Amniotic epithelial cell (primary cell): ENCODE results near the gene BAX.

Experiments
- DNase-seq: peaks from one replicate; pipeline ENCODE4 v3.0.0-alpha.2; 2010; ENCODE audit warnings: low read depth

The BAX gene

GRCh38 chr19:48933382-48933932, 21.2 kb upstream of the BAX start, which contains the start of gene DHDH:
DHDH (plus strand) TSS chr19:48933699; CDS start chr19:48933722, 23 bp downstream.
- peak; percentile 45 for DNase-seq

- no peak for DNase-seq
These were observed 19.8 kb upstream of the BAX start for GRCh38 chr19:48934837-48935236.

- DNase-seq = no peak
These were observed 18.8 kb upstream of the BAX start for GRCh38 chr19:48935864-48936263.

- no peak for DNase-seq
These were observed 16.4 kb upstream of the BAX start for GRCh38 chr19:48938256-48938655.

- DNase-seq = no peak
These were observed 13.8 kb upstream of the BAX start for GRCh38 chr19:48940902-48941301.

DNA sequence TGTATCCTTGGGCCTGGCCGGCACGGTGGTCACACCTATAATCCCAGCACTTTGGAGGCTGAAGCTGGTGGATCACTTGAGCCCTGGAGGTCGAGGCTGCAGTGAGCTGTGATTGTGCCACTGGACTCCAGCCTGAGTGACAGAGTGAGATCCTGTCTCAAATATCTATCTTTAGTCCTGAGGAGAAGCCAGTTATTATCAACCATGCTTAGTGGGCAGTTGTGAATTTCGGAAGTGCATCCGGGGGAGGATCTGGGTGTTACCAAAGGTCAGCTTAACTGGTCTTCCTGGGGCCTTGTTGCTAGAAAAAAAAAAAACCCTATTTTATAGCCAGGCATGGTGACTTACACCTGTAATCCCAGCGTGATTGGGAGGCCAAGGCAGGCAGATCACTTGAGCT, 11.6 kb upstream of the BAX start:
- no peak for DNase-seq

DNA sequence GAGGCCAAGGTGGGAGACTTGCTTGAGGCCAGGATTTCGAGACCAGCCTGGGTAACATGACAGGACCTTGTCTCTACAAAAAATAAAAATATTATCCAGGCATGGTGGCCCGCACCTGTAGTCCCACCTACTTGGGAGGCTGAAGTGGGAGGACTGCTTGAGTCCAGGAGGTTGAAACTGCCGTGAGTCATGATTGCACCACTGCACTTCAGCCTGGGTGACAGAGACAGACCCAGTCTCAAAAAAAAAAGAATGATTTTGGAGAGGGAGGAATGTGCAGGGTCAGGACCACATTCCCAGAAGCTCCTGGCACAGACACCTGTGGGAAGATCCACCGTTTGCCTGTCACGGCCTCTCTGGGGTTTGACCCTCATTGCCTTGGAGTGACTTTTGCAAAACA, 9.3 kb upstream of the BAX start:
- no peak for DNase-seq

DNA sequence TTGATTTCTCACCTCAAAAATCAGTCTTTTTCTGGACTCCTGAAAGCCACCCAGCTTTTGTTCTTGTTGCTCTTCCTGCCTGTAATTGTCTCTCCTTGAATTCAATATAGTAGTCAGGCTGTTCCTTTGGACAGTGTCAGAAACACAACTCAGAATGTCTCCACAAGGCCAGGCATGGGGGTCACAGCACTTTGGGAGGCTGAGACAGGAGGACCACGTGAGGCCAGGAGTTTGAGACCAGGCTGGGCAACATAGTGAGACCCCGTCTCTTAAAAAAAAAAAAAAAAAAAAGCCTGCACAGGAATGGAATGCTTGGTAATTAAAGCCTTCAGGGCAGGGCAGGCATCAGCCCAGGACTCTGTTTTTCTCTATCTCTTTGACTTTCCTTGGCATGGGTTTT, 8.9 kb upstream of the BAX start:
- no peak for DNase-seq

GRCh38 chr19:48946463-48947257, 8.0 kb upstream of the BAX start:
- DNase-seq = no peak

DNA sequence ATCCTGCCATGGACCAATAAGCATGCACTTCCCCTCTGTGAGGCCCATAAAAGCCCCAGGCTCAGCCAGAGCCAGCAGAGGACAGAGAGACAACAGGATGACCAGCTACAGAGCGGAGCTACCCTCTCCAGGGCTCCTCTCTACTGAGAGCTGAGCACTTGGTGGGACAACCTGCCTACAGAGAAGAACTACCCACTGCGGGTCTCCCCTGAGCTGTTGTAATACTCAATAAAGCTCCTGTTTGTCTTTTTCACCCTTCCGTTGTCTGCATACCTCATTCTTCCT, 7.5 kb upstream of the BAX start:
- DNase-seq = no peak

DNA sequence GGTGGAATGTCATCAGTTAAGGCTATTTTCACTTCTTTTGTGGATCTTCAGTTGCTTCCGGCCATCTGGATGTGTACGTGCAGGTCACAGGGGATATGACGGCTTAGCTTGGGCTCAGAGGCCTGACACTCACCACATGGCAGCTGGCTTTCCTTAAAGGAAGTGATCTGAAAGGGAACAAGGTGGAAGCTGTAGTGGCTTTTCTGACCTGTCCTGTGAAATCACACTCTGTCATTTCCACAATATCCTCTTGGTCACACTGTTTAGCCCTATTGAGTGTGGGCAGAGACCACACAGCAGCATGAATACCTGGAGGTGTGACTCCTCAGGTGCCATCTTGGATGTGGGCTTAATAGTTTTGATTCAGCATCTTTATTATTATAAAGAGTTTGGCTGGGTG, 4.5 kb upstream of the BAX start:
- DNase-seq = no peak

DNA sequence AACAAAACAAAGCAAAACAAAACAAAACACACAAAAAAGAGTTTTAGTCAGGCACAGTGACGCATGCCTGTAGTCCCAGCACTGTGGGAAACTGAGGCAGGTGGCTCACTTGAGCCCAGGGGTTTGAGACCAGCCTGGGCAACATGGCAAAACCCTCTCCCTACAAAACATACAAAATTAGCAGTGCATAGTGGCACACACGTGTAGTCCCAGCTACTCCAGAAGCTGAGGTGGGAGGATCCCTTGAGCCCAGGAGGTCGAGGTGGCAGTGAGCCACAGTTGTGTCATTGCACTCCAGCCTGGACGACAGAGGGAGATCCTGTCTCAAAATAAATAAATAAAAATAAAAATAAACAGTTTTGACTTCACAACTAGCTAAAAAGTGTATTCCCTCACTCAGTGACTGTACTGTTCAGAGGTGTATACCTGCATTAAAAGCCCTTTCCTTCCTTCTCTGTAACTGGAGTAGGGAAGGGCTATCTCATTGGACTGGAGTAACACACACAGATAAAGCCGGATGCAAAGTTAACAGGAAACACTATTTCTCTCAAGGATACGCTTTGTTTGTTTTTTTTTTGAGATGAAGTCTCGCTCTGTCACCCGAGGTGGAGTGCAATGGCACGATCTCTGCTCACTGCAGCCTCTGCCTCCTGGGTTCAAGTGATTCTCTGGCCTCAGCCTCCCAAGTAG, 3.7 kb upstream of the BAX start:
- no peak for DNase-seq

DNA sequence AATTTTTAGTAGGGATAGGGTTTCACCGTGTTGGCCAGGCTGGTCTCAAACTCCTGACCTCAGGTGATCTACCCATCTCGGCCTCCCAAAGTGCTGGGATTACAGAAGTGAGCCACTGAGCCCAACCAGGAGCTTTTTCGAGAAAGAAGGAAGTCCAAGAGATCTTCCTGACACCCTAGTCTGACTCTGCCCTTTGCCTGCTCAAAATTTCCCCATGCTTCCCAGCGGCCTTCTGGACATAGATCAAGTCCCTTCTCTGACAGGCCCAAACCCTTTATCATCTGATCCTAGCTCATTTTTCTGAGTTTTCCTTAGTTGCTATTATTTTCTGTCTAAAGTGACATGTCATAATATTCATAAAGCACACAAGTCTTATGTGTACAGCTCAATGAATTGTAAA, 1.5 kb upstream of the BAX start:
- no peak for DNase-seq

DNA sequence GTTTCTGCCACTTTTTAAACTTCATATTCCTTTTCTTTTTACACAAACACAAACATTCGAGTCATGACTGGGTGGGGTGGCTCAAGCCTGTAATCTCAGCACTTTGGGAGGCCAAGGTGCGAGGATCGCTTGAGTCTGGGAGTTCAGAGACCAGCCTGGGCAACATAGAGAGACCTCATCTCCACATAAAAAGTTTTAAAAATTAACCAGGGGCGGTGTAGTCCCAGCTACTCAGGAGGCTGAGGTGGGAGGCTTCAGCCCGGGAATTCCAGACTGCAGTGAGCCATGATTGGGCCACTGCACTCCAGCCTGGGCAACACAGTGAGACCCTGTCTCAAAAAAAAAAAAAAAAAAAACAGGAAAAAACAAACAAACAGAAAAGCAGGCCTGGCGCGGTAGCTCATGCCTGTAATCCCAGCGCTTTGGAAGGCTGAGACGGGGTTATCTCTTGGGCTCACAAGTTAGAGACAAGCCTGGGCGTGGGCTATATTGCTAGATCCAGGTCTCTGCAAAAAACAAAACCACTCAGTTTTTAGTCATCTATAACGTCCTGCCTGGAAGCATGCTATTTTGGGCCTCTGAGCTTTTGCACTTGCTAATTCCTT, 583 bp upstream of the BAX start:
- DNase-seq = no peak

DNA sequence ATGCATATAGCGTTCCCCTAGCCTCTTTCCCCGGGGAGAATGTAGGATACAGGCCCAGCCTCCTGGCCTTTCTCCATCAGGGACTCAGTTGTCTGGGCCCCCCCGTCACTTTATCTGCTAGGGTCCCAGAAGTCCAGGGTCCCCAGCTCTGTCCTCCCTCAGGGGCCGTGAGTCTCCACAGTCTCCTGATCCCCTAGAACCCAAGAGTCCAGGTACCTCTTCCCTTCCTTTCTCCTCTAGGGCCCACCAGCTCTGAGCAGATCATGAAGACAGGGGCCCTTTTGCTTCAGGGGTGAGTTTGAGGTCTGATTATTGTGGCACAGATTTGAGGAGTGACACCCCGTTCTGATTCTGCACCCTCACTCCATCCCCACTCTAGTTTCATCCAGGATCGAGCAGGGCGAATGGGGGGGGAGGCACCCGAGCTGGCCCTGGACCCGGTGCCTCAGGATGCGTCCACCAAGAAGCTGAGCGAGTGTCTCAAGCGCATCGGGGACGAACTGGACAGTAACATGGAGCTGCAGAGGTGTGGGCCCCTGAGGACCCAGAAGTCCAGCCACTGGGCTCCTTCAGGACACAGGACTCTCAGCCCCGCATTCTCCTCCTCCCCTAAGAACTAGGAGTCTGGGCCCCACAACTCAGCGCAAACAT, 758 bp downstream of the BAX start:
- no peak for DNase-seq

DNA sequence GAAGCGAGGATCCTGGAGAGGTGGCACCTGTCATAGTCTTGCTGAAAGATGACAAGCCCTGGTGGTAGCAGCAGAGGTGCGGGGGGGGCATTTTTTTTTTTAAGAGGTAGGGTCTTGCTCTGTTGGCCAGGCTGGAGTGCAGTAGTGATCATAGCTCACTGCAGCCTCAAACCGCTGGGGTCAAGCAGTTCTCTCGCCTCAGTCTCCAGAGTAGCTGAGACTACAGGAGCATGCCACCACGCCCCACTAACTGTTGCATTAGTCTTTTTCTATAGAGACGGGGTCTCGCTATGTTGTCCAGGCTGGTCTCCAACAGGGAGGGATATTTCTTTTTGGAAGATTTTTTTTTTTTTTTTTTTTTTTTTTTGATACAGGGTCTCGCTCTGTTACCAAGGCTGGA, 3.3 kb downstream of the BAX start:
- DNase-seq = no peak

- no peak for DNase-seq
These were observed 4.9 kb downstream of the BAX start for GRCh38 chr19:48959341-48960239.

DNA sequence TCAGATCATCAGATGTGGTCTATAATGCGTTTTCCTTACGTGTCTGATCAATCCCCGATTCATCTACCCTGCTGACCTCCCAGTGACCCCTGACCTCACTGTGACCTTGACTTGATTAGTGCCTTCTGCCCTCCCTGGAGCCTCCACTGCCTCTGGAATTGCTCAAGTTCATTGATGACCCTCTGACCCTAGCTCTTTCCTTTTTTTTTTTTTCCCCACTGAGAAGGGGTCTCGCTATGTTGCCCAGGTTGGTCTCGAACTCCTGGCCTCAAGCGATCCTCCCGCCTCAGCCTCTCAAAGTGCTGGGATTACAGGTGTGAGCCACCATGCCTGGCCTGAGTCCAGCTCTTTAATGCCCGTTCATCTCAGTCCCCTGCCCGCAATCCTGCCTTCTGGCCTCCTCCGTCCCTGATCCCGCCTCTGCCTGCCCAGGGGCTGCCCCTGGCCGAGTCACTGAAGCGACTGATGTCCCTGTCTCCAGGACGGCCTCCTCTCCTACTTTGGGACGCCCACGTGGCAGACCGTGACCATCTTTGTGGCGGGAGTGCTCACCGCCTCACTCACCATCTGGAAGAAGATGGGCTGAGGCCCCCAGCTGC, 6.5 kb downstream of the BAX start:
- DNase-seq = no peak

DNA sequence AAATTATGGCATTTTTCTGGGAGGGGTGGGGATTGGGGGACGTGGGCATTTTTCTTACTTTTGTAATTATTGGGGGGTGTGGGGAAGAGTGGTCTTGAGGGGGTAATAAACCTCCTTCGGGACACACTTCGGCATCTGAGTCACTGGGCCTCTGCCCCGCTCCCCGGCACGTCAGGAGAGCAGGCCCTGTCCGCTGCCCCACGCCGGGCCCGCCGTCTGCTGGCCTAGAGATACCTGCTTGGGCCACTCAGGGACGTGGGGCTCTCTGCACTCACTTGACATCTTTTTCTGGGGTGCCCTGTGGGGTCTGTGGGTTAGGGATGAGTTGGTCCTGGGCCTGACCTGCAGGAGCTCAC, 7.0 kb downstream of the BAX start:
- DNase-seq = no peak

- DNase-seq = no peak
These were observed 7.6 kb downstream of the BAX start for GRCh38 chr19:48962029-48962848.

GRCh38 chr19:48962849-48963165, 8.1 kb downstream of the BAX start:
- no peak for DNase-seq
